ENCODE data around the gene BMPER. TPM values are rescaled to one million over a fixed set of nuclear protein-coding genes. Genes with fewer than 3 reads are reported as not detected.

BMPER gene
- total and polyA plus RNA-seq, 8 donors, result 7.4 to 47.7 (median 39.6) TPM

- no peak for TF ChIP-seq CTCF (IDR thresholded peaks at IDR 0.05)
- DNase-seq (no peak), ATAC-seq (no peak)
- H3K9me3 ChIP-seq, result no peaks in the 10 kb centered on the region
- H3K27ac ChIP-seq, result no peak overlapping the region
- no peak overlapping the region for H3K4me3 ChIP-seq
- H3K27me3 ChIP-seq, result no peaks in the 10 kb centered on the region
- intact Hi-C loops (cut with DNase I), result no loop called here
- H3K4me1 ChIP-seq, result no peaks in the 10 kb centered on the region
- H3K36me3 ChIP-seq, result no peaks in the 10 kb centered on the region
Measured at GRCh38 chr7:33946094-33946699, 40.9 kb downstream of the BMPER start.

GRCh38 chr7:33950047-33950714 is 44.8 kb downstream of the BMPER start:
- Histone ChIP-seq H3K9me3 (no peaks in the 10 kb centered on the region), H3K4me1 (no peaks in the 10 kb centered on the region), H3K36me3 (no peaks in the 10 kb centered on the region), H3K27me3 (no peaks in the 10 kb centered on the region), H3K27ac (no peak overlapping the region), H3K4me3 (no peak overlapping the region)
- no peak for ATAC-seq
- TF ChIP-seq CTCF (IDR thresholded peaks at IDR 0.05), result no peak
- DNase-seq, result no peak
- intact Hi-C loops (cut with DNase I), result no loop called here

- Histone ChIP-seq H3K27ac (no peak overlapping the region), H3K9me3 (no peaks in the 10 kb centered on the region), H3K27me3 (no peaks in the 10 kb centered on the region), H3K36me3 (no peaks in the 10 kb centered on the region), H3K4me3 (no peak overlapping the region), H3K4me1 (no peaks in the 10 kb centered on the region)
- intact Hi-C loops (cut with DNase I), result no loop called here
- no peak for TF ChIP-seq CTCF (IDR thresholded peaks at IDR 0.05)
- ATAC-seq, result no peak
- DNase-seq, result no peak
Measured at GRCh38 chr7:33952824-33953223, 47.5 kb downstream of the BMPER start.

GRCh38 chr7:33958104-33958503 is 52.8 kb downstream of the BMPER start:
- no peaks in the 10 kb centered on the region for H3K27me3 ChIP-seq
- intact Hi-C loops (cut with DNase I), result no loop called here
- no peak for TF ChIP-seq CTCF (IDR thresholded peaks at IDR 0.05)
- ATAC-seq, result no peak
- DNase-seq, result no peak
- H3K9me3 ChIP-seq, result no peaks in the 10 kb centered on the region
- H3K27ac ChIP-seq, result no peak overlapping the region
- H3K4me1 ChIP-seq, result no peaks in the 10 kb centered on the region
- no peak overlapping the region for H3K4me3 ChIP-seq
- H3K36me3 ChIP-seq, result no peaks in the 10 kb centered on the region

- TF ChIP-seq CTCF (IDR thresholded peaks at IDR 0.05), result no peak
- H3K9me3 ChIP-seq, result no peaks in the 10 kb centered on the region
- H3K27ac ChIP-seq, result no peak overlapping the region
- intact Hi-C loops (cut with DNase I), result no loop called here
- no peak overlapping the region for H3K4me3 ChIP-seq
- ATAC-seq, result no peak
- DNase-seq, result no peak
- H3K36me3 ChIP-seq, result no peaks in the 10 kb centered on the region
- no peaks in the 10 kb centered on the region for H3K27me3 ChIP-seq
- no peaks in the 10 kb centered on the region for H3K4me1 ChIP-seq
Measured at GRCh38 chr7:33959676-33960075, 54.3 kb downstream of the BMPER start.

All from left lung (tissue), 10 donors.